ENCODE data around the gene FBXO21. TPM values are rescaled to one million over a fixed set of nuclear protein-coding genes. Genes with fewer than 3 reads are reported as not detected.
"Not testable (repeated sequence)": the region's sequence is repeated elsewhere in the genome, so short reads cannot be mapped to it uniquely, and the experiment has no call there.

FBXO21 gene
- total RNA-seq, 4 donors from 2014 or later: 80.2 to 95.8 (median 81.9) TPM

DNA sequence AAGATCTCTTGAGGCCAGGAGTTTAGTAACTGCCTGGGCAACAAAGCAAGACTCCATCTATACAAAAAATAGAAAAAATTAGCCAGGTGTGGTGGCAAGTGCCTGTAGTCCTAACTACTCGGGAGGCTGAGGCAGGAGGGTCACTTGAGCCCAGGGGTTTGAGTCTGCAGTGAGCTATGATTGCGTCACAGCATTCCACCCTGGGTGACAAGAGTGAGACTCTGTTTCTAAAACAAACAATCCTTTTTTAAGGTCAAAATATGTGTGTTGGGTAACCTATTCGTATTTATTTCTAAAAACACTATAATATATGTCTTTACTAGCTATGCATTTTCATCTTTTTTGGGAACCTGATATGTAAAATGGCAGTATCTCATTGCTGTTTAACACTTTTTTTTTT lies 7.4 kb downstream of the FBXO21 start:
- no peak for ATAC-seq
- Histone ChIP-seq H3K4me3 (no peak overlapping the region), H3K27ac (no peak overlapping the region), H3K4me1 (peaks cover 0 to 1% (median 0%) of the 10 kb centered on the region in 3 donors), H3K9me3 (peaks cover 0 to 8% (median 0%) of the 10 kb centered on the region in 3 donors), H3K27me3 (no peaks in the 10 kb centered on the region), H3K36me3 (peaks cover 0 to 93% of the 10 kb centered on the region in 2 donors)
- WGBS, 2 donors (ENCODE audit: low coverage in 1 of 2): 92 to 100% methylated on average over 2 to 3 of the region's 3 CpGs
- TF ChIP-seq POLR2AphosphoS5 (IDR thresholded peaks at IDR 0.05) (no peak), POLR2A (IDR thresholded peaks at IDR 0.05) (no peak), EP300 (IDR thresholded peaks at IDR 0.05) (no peak)
- TF ChIP-seq, protein P1, sequence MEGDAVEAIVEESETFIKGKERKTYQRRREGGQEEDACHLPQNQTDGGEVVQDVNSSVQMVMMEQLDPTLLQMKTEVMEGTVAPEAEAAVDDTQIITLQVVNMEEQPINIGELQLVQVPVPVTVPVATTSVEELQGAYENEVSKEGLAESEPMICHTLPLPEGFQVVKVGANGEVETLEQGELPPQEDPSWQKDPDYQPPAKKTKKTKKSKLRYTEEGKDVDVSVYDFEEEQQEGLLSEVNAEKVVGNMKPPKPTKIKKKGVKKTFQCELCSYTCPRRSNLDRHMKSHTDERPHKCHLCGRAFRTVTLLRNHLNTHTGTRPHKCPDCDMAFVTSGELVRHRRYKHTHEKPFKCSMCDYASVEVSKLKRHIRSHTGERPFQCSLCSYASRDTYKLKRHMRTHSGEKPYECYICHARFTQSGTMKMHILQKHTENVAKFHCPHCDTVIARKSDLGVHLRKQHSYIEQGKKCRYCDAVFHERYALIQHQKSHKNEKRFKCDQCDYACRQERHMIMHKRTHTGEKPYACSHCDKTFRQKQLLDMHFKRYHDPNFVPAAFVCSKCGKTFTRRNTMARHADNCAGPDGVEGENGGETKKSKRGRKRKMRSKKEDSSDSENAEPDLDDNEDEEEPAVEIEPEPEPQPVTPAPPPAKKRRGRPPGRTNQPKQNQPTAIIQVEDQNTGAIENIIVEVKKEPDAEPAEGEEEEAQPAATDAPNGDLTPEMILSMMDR (IDR thresholded peaks at IDR 0.05): no peak

DNA sequence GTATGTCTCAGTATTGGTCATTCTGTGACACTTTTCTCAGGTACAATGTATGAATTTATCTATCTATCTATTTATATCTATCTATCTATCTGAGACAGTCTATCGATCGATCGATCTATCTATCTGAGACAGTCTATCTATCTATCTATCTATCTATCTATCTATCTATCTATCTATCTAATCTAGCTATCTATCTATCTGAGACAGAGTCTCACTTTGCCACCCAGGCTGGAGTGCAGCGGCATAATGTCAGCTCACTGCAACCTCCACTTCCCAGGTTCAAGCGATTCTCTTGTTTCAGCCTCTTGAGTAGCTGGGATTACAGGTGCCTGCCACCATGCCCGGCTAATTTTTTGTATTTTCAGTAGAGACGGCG lies 8.8 kb downstream of the FBXO21 start:
- not testable (repeated sequence) for H3K4me3 ChIP-seq, H3K9me3 ChIP-seq, H3K4me1 ChIP-seq, ATAC-seq, H3K27me3 ChIP-seq, H3K27ac ChIP-seq
- 89 to 97% methylated on average over 3 to 8 of the region's 8 CpGs for WGBS, 2 donors (ENCODE audit: low coverage in 1 of 2)
- H3K36me3 ChIP-seq: peaks cover 0 to 100% of the 10 kb centered on the region in 2 donors

DNA sequence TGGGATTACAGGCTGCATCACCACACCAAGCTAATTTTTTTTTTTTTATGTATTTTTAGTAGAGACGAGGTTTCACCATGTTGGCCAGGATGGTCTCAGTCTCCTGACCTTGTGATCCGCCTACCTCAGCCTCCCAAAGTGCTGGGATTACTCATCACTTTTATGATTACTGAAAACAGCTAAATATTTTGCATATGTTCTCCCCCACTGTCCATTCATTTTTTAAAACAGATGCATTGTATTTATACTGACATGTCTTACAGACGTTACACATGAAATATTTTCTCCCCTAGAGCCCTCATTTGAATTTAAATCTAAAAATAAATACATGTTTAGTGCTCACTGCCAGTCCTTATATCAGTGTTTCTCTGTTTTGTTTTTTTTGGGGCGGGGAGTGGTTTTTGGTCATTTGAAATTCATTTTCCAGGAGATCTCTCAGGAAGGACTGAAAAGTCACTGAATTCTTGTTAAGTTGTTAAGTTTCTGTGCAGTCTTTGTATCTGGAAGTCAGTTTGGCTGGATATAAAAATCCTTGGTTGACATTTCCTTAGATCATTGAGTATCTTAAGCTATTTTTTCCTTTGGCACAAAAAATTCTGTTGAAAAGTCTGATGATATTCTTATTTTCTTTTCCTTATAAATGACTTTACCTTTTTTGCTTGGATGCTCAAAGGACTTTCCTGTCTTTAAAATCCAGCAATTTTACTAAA lies 9.4 kb downstream of the FBXO21 start:
- Histone ChIP-seq H3K27ac (no peak overlapping the region), H3K4me3 (no peak overlapping the region), H3K36me3 (peaks cover 0 to 100% of the 10 kb centered on the region in 2 donors), H3K4me1 (no peaks in the 10 kb centered on the region), H3K9me3 (peaks cover 0 to 8% (median 0%) of the 10 kb centered on the region in 3 donors), H3K27me3 (no peaks in the 10 kb centered on the region)
- TF ChIP-seq POLR2A (IDR thresholded peaks at IDR 0.05): no peak
- no peak for TF ChIP-seq EP300 (IDR thresholded peaks at IDR 0.05)
- TF ChIP-seq, protein P1 (IDR thresholded peaks at IDR 0.05): no peak
- TF ChIP-seq POLR2AphosphoS5 (IDR thresholded peaks at IDR 0.05): no peak
- no peak for ATAC-seq
- WGBS, 2 donors (ENCODE audit: low coverage in 1 of 2): 91 to 94% methylated on average over 2 to 4 of the region's 4 CpGs

DNA sequence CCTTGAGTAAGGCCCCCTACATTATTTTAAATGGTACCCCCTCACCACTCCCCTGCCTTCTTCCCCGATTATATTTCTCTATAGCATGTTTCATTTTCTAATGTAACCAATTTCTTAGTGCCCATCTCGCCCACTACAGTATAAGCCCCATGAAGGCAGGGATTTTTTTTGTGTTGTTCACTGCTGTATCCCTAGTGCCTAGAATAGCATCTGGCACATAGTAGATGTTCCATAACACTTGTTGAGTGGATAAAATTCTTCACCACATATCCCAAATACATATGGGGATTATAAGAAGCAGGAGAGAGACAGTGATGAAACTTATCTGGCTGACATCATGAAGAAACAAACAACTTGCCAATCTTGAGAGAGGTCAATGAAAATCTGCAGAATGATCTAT lies 11.5 kb downstream of the FBXO21 start:
- H3K4me3 ChIP-seq: no peak overlapping the region
- peaks cover 0 to 8% (median 0%) of the 10 kb centered on the region in 3 donors for H3K9me3 ChIP-seq
- H3K27me3 ChIP-seq: no peaks in the 10 kb centered on the region
- no peaks in the 10 kb centered on the region for H3K4me1 ChIP-seq
- H3K27ac ChIP-seq: no peak overlapping the region
- ATAC-seq: no peak
- TF ChIP-seq POLR2A (IDR thresholded peaks at IDR 0.05): no peak
- TF ChIP-seq, protein P1 (IDR thresholded peaks at IDR 0.05): no peak
- TF ChIP-seq EP300 (IDR thresholded peaks at IDR 0.05): no peak
- no peak for TF ChIP-seq POLR2AphosphoS5 (IDR thresholded peaks at IDR 0.05)
- peaks cover 0 to 100% of the 10 kb centered on the region in 2 donors for H3K36me3 ChIP-seq
- WGBS, 2 donors (ENCODE audit: low coverage in 1 of 2): 96 to 100% methylated on average over 1 to 2 of the region's 2 CpGs

DNA sequence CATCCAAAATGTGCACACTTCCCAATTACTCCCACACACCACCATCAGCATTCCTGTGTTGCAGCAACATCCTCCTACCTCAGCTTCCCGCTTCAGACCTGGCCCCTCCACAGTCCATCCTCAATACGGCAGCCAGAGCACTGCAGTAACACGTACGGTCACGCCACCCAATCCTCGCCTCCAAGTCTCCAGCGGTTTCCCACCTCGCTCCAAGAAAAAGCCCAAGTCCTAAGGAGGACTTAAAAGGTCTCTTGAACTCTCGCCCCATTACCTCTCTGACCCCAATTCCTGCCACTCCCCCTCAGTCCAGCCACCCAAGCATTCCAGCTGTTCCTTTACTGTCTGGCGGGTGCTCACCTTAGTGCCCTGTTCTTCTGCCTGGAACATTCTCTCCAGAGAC lies 12.0 kb downstream of the FBXO21 start:
- ATAC-seq: no peak
- Histone ChIP-seq H3K4me3 (no peak overlapping the region), H3K9me3 (peaks cover 0 to 8% (median 0%) of the 10 kb centered on the region in 3 donors), H3K27ac (no peak overlapping the region), H3K4me1 (no peaks in the 10 kb centered on the region), H3K36me3 (peaks cover 0 to 100% of the 10 kb centered on the region in 2 donors), H3K27me3 (no peaks in the 10 kb centered on the region)
- TF ChIP-seq POLR2A (IDR thresholded peaks at IDR 0.05): no peak
- no peak for TF ChIP-seq POLR2AphosphoS5 (IDR thresholded peaks at IDR 0.05)
- TF ChIP-seq, protein P1 (IDR thresholded peaks at IDR 0.05): no peak
- TF ChIP-seq EP300 (IDR thresholded peaks at IDR 0.05): no peak
- WGBS, 2 donors (ENCODE audit: low coverage in 1 of 2): 93 to 96% methylated on average over 4 to 10 of the region's 10 CpGs
